GM12891 (cell line): ENCODE measurements around the gene NDUFA13.

Experiments used
- POLR2AphosphoS5 ChIP-seq: IDR thresholded peaks from 2 replicates; pipeline ENCODE4 v1.6.1; 2011; ENCODE audit warnings: low read depth, low read length, control low read depth
- TAF1 ChIP-seq: IDR thresholded peaks from 2 replicates; pipeline ENCODE4 v1.6.1; 2011; ENCODE audit warnings: low read depth, low read length, control low read depth

DNA sequence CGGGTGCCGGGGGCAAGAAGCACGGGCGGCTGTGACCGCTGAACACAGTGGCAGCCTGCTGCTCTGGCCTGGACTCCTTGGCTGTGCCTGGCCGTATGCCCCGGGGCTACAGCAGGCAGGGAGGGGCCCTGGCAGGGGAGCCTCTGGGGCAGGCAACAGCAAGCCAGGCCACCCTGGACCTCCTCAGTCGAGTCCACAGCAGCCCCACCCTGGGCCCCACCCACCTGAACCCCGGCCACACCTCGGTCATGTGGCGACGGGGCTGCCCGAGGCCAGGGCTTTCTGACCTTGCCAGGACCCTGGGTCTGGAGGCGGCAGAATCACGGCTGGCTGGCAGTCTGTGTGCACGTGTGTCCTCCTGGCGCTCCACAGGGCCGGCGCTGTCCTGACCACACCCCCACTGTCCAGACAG is 30.7 kb downstream of the NDUFA13 start:
- TF ChIP-seq POLR2AphosphoS5 (no peak), TAF1 (no peak)
